Endothelial cell of umbilical vein (primary cell): ENCODE measurements around the gene NKX1-2.

Source experiments
- EZH2 ChIP-seq: IDR thresholded peaks from 2 replicates; pipeline ENCODE4 v1.6.1; 2012; ENCODE audit warnings: borderline replicate concordance, low read depth, mild to moderate bottlenecking, moderate library complexity, low read length, inconsistent platforms; ENCODE audit not compliant: severe bottlenecking
- GATA2 ChIP-seq: IDR thresholded peaks from 2 replicates; pipeline ENCODE4 v1.7.0; 2011; ENCODE audit warnings: low read depth, mild to moderate bottlenecking, moderate library complexity, mixed read lengths, low read length; ENCODE audit not compliant: insufficient read length, insufficient read depth
- JUN ChIP-seq: IDR thresholded peaks from 2 replicates; pipeline ENCODE4 v1.6.1; 2011; ENCODE audit warnings: borderline replicate concordance, low read depth; ENCODE audit not compliant: insufficient read length, insufficient read depth
- MAX ChIP-seq: IDR thresholded peaks from 2 replicates; pipeline ENCODE4 v1.6.1; 2011; ENCODE audit not compliant: insufficient read depth, insufficient read length
- MYC ChIP-seq: IDR thresholded peaks from one replicate; pipeline ENCODE4 v1.6.1; 2011; ENCODE audit warnings: mild to moderate bottlenecking, low read depth, low read length
- POLR2A ChIP-seq: IDR thresholded peaks from 2 replicates; pipeline ENCODE4 v1.6.1; 2012; ENCODE audit warnings: low read depth, mild to moderate bottlenecking, control low read depth, low read length
- POLR2AphosphoS5 ChIP-seq: IDR thresholded peaks from 2 replicates; pipeline ENCODE4 v1.6.1; 2012; ENCODE audit warnings: low read depth, mild to moderate bottlenecking, control low read depth, low read length, moderate library complexity; ENCODE audit not compliant: insufficient read depth
- TF ChIP-seq, protein P1 (sequence below), 2 donors: IDR thresholded peaks; 1 replicate in 1 of 2; 2 replicates in 1 of 2; pipeline ENCODE4 v1.5.1; 2011; ENCODE audit warnings: low read length in 2 of 2, mild to moderate bottlenecking in 2 of 2, moderate library complexity in 2 of 2, control low read depth in 1 of 2, inconsistent platforms in 1 of 2, low read depth in 1 of 2; ENCODE audit not compliant: insufficient read depth in 1 of 2; ENCODE audit errors: extremely low read depth in 1 of 2

- TF ChIP-seq, protein P1, sequence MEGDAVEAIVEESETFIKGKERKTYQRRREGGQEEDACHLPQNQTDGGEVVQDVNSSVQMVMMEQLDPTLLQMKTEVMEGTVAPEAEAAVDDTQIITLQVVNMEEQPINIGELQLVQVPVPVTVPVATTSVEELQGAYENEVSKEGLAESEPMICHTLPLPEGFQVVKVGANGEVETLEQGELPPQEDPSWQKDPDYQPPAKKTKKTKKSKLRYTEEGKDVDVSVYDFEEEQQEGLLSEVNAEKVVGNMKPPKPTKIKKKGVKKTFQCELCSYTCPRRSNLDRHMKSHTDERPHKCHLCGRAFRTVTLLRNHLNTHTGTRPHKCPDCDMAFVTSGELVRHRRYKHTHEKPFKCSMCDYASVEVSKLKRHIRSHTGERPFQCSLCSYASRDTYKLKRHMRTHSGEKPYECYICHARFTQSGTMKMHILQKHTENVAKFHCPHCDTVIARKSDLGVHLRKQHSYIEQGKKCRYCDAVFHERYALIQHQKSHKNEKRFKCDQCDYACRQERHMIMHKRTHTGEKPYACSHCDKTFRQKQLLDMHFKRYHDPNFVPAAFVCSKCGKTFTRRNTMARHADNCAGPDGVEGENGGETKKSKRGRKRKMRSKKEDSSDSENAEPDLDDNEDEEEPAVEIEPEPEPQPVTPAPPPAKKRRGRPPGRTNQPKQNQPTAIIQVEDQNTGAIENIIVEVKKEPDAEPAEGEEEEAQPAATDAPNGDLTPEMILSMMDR (IDR thresholded peaks at IDR 0.05; ENCODE audit: extremely low read depth in 1 of 2, insufficient read depth in 1 of 2, low read depth in 1 of 2, low read length in 2 of 2), result no peak
- TF ChIP-seq MAX (no peak), POLR2A (no peak), GATA2 (no peak), POLR2AphosphoS5 (no peak), MYC (no peak), EZH2 (no peak), JUN (no peak)
These were observed 27.1 kb downstream of the NKX1-2 start for GRCh38 chr10:124422742-124423141.
